Hindlimb muscle (tissue), 1 donor: ENCODE results near the gene RFPL4AL1. TPM values are rescaled to one million over a fixed set of nuclear protein-coding genes. Genes with fewer than 3 reads are reported as not detected.
"Not testable (repeated sequence)": the region's sequence is repeated elsewhere in the genome, so short reads cannot be mapped to it uniquely, and the experiment has no call there.

ENCODE experiments used
- DNase-seq: peaks from one replicate; pipeline ENCODE4 v3.0.0-alpha.2; 2013
- polyA plus RNA-seq: library from polyadenylated mRNA; unstranded; fragments of 120-200 nt; gene quantifications from one replicate; pipeline ENCODE4 v1.2.1, GENCODE V29; 2013; ENCODE audit not compliant: insufficient read length

The RFPL4AL1 gene
- not detected for polyA plus RNA-seq

DNA sequence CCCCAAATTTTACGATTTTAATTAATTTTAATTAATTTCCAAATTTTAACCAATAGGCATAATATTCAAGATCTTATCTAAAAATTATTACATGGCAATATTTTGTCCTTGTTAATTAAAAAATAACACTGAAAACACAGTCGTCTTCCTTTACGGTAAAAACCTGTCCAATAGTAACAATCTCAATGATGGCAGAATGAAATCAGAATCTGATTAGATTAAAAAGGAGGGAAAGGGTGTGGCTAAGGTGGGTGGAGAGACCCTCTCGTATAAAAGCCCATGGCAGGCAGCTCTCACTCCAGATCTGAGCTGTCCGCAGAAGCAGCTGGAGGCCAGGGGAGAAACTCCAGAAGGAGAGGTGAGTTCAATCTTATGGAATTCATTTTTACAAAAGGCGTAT, at the start of gene RFPL4AL1:
Gene RFPL4AL1 (plus strand): TSS at position 301 of the 400 bp plus-strand sequence. CDS start 2,687 bp downstream, outside the sequence.
- DNase-seq, result not testable (repeated sequence)

DNA sequence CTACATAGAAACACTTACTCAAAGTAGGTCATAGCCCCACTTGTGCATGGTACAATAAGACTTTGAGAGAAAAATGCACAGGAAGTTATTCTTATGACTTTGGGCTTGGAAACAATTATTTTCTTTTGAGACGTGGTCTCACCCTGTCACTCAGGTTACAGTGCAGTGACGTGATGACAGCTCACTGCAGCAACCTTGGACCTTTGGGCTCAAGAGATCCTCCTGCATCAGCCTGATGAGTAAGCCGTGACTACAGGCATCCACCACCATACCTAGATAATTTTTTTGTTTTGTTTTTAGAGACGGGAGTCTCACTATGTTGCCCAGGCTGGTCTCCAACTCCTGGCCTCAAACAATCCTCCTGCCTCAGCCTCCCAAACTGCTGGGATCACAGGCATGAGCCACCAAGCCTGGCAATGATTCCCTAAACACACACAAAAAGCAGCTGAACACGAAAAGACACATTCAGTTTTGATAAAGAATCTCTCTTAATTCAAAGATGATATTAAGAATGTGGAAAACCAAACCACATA, 48.6 kb upstream of the RFPL4AL1 start:
- DNase-seq, result no peak

DNA sequence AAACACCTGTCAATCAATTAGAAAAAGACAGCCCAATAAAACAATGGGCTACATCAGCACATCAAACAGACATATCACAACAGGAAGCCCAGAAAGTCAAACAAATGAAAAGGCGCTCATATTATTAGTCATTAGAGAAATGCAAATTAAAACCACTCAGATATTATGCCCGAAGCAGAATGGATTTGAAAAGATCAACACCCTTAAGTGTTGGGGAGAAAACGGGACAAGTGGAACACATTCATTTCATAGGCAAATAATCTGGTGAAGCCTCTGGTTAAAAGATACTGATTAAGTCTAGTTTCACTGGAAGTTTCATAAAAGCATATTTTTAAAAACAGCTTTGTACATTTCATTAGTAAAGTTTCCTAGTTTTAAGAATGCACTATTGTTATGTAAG, 48.1 kb upstream of the RFPL4AL1 start:
- DNase-seq, result no peak

DNA sequence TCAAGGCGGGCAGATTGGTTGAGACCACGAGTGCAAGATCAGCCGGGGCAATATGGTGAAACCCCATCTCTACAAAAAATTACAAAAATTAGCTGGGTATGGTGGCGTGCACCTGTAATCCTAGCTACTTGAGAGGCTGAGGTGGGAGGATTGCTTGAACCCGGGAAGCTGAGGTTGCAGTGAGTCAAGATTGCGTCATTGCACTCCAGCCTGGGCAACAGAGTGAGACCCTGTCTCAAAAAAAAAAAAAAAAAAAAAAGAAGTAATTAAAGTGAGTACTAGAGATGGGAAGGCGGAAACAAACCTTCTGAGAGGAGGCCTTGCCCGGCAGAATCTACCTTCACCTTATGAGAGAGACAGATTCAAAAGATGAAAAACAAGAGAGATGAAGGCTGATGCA, 45.4 kb upstream of the RFPL4AL1 start:
- DNase-seq, result no peak

DNA sequence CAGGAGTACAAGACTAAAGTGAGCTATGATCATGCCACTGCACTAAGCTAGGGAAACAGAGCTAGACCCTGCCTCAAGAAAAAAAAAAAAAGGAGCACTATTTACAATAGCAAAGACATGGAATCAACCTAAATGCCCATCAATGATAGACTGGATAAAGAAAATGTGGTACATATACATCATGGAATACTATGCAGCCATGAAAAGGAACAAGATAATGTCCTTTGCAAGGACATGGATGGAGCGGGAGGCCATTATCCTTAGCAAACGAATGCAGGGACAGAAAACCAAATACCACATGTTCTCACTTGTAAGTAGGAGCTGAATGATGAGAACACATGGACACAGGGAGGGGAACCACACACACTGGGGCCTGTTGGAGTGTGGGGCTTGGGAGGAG, 38.5 kb upstream of the RFPL4AL1 start:
- not testable (repeated sequence) for DNase-seq

DNA sequence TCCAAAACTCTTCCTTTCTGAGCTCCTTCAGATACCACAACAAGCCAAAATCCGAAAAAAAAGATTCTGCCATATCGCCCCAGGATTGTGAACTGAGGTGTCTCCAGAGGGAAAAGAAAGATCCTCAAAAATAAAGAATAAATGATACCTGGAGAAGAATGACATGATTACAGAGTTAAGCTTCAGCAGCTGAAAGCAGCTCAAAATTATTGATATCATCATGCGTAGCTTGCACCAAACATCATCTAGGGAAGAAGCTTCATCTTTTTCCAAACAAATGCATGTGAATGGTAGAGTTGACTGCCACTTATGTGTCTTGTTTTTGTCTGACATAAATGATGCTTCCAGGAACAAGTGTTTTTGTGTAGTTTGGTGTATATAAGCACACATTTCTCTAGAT, 30.6 kb upstream of the RFPL4AL1 start, which contains the start of gene NLRP9:
Gene NLRP9 (minus strand): TSS at position 101 of the 400 bp plus-strand sequence. CDS start 28 bp downstream, at position 73.
- no peak for DNase-seq

DNA sequence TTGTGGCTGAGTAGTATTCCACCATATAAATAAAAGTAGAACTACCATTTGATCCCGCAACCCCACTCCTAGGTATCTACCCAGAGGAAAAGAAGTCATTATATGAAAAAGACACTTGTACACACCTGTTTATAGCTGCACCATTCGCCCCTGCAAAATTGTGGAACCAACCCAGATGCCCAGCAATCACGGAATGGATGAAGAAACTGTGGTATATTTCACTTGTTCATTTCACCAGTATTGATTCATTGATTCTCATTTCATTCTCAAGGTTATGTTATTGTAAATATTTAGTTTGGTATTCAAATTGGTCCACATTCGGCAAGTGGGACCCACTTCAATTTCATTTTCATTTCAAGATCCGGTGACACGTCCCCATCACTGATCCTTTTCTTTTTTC, 18.2 kb upstream of the RFPL4AL1 start:
- DNase-seq, result no peak

DNA sequence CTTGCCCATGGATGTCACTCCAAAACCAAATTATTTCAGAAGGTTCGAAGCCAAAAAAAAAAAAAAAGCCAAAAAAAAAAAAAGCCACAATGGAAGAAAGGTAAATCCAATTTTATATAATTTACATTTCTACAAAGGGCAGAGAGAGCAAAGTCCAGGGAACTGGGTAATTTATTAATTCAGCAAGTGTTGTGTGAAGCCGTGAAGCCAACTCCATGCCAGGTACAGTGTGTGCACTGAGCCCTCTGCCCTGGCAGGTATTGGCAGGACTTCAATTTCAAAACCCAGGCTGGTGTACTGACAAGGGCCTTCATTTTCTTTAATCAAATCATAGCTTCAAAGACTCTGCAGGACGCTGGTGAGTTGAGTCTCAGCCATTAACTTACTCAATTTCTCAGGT, 15.5 kb upstream of the RFPL4AL1 start:
- DNase-seq, result no peak

DNA sequence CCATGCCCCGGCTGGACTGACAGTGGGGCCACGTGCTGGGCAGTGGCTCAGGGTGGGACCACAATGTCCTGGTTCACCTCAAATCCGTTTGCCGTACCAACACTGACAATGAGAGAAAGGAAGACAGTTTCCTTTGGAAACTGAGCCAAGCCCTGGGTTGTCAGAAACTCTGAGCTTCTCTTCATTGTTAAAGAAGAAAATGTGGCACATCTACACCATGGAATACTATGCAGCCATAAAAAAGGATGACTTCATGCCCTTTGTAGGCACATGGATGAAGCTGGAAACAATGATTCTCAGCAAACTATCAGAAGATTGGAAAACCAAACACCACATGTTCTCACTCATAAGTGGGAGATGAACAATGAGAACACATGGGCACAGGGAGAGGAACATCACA, 12.1 kb upstream of the RFPL4AL1 start:
- DNase-seq, result not testable (repeated sequence)

DNA sequence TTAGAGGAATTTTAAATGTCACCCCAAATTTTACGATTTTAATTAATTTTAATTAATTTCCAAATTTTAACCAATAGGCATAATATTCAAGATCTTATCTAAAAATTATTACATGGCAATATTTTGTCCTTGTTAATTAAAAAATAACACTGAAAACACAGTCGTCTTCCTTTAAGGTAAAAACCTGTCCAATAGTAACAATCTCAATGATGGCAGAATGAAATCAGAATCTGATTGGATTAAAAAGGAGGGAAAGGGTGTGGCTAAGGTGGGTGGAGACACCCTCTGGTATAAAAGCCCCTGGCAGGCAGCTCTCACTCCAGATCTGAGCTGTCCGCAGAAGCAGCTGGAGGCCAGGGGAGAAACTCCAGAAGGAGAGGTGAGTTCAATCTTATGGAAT, 10.1 kb upstream of the RFPL4AL1 start, which contains the start of gene RFPL4A:
Gene RFPL4A (plus strand): TSS at position 301 of the 400 bp plus-strand sequence. CDS start 2,704 bp downstream, outside the sequence.
- not testable (repeated sequence) for DNase-seq

DNA sequence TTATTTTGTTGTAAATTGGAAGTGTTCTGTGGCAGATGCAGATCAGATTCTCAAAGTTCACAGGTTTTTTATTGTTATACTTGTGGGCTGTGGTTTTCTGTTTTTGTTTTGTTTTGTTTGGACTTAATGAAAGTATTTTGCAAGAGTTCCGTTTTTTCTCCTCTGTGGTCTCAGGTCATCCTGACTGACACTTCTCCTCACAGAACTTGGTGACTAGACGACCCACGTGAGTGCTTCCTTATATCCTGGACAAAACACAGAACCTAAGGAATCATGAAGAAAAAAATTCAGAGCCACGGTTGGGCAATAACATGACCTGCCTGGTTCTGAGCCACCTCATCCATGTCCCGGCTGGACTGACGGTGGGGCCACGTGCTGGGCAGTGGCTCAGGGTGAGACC, 2.5 kb upstream of the RFPL4AL1 start:
- DNase-seq, result no peak

DNA sequence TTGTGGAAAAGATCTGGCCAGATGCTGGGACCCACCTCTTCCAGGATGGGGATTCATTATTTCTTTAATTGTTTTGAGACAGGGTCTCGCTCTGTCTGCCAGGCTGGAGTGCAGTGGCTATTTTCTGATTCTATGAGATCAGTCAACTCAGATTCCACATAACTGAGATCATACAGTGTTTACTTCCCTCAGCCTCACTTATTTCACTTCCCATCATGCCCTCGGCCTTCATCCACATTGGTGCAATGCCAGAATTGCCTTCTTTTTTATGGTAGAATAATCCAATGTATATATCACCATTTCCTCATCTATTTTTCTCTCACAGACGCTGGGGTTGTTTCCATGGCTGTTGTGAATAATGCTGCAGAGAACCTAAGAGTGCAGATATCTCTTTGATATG, 714 bp downstream of the RFPL4AL1 start:
- not testable (repeated sequence) for DNase-seq

DNA sequence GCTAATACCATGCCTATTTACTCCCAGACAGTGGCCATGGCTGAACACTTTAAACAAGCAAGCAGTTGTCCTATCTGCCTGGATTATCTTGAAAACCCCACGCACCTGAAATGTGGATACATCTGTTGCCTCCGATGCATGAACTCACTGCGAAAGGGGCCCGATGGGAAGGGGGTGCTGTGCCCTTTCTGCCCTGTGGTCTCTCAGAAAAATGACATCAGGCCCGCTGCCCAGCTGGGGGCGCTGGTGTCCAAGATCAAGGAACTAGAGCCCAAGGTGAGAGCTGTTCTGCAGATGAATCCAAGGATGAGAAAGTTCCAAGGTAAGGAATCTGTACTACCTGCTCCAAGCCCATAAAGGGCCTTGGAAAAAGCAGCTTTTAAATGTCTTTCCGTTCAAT, 8.6 kb downstream of the RFPL4AL1 start:
- DNase-seq, result no peak

DNA sequence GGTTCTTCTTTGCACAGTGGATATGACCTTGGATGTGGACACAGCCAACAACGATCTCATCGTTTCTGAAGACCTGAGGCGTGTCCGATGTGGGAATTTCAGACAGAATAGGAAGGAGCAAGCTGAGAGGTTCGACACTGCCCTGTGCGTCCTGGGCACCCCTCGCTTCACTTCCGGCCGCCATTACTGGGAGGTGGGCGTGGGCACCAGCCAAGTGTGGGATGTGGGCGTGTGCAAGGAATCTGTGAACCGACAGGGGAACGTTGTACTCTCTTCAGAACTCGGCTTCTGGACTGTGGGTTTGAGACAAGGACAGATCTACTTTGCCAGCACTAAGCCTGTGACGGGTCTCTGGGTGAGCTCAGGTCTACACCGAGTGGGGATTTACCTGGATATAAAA, 9.4 kb downstream of the RFPL4AL1 start:
- DNase-seq, result no peak

DNA sequence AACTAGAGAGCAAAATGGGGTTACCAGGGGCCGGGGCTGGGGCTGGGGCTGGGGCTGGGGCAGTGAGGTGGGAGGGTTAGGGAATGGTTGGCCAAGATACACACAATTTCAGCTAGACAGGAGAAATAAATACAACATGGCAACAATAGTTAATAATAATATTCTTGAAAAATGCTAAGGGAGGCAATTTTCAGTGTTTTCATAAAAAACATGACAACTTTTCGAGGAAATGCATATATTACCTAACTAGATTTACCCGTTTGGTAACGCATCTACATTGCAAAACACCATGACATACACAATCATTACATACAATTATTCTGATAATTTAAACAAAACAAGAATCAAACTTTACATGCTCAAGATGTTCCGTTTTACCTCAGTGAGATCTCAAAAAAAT, 12.2 kb downstream of the RFPL4AL1 start:
- DNase-seq, result no peak

DNA sequence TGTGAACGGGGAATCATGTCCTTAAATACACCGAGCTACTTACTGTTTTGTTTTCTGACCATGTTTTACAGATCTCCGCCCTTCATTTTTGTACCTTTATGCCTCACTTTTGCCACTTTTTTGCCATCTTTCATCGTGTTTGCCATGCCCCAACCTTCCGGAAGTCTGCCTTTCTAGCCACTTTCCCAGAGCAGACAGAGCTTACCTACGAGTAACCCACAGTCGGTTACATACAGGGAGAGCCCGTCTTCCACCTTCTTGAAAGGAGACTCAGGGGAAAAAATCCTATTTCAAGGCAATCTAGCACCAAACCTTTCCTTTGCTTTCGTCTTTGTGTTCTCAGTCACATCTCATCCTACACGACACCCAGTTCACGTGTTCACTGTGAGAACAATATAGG, 26.1 kb downstream of the RFPL4AL1 start:
- no peak for DNase-seq

DNA sequence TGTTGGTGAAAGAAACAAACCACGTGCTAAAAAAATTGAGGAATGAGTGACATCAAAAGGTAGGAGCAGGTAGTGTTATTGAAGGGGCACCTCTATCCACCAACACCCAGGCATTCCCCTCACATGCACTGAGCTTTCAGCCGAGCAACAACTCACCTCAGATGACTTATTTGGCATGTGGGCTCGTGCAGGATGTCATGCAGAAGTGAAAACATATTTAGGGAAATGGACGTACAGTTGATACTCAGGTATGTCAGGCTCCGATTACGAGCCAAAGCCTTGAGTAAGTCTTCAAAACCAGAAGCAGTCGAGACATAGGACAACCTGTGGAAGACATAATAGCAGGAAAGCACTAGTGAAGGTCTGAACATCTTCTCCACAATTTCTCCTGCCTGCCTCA, 32.5 kb downstream of the RFPL4AL1 start:
- DNase-seq, result no peak

DNA sequence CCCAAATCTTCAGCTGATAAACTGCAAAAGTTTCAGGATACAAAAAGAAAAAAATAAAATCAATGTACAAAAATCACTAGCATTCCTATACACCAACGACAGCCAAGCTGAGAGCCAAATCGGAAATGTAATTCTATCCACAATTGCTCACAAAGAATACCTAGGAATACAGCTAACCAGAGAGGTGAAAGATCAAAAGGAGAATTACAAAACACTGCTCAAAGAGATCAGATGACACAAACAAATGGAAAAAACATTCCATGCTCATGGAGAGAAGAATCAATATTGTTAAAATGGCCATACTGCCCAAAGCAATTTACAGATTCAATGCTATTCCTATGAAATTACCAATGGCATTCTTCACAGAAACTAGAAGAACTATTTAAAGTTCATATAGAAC, 33.4 kb downstream of the RFPL4AL1 start:
- no peak for DNase-seq

DNA sequence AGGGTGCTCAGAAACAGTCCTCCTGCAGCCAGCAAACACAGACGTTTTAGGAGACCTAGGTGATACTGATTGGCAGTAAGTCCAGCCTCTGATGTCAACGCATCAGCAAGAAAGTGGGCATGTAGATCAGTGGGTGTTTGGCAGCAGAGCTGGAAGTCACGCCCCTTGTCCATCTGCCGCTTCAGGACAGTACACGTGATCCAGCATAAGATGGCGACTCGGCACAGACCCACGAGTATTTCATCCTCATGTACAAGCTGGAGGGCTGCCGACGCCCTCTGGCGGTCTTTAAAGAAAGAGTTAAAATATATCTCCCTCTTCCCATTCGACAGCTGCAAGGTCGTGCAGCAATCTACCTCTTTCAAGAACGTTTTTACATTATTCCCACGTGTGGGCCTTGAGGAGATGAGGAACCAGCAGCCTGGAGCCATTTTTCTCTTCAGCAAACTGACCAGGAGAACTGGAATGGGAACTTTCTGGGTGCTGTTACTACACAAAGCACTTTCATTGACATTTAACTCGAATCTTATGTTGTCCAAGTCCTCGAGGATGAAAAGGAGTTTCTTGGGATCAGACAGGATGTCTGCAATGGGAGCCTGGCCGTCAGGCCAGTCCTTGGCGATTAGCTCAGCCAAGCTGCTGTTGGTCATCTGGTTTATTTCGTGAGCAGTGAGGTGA, 40.6 kb downstream of the RFPL4AL1 start:
- DNase-seq, result peak; percentile 10

DNA sequence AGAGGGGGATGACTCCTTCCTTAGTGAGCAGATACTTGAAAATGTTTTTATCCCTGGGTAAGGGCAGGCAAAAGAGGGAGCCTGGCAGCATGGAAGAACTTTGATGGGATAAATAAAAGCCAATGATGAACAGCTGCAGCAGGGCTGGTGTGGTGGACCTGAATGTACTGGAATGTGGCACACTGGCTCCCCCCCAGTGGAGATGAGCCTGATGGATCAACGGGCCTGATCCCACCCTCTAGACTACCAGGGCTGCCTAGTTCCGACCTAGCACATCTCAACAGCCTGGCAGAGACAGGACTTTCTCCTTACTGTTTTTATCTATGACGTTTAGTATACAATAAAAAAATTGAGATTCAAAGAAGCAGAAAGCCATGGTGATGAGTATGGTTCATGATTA, 42.4 kb downstream of the RFPL4AL1 start:
- DNase-seq, result no peak

DNA sequence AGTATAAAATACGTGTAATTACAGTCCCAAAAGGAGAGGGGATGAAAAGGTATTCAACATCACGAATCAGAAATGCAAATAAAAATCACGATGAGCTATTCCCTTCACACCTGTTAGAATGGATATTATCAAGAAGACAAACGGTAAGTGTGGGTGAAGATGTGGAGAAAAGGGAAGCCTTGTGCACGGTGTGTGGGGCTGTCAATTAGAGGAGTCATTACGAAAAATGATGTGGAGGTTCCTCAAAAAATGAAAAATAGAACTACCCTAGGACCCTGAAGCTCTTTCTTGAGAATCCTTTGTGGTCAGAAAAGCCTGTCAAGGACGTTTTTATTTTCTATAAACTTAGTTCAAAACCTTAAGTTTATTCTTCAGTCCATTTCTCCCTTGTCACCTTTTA, 43.5 kb downstream of the RFPL4AL1 start:
- DNase-seq, result no peak

DNA sequence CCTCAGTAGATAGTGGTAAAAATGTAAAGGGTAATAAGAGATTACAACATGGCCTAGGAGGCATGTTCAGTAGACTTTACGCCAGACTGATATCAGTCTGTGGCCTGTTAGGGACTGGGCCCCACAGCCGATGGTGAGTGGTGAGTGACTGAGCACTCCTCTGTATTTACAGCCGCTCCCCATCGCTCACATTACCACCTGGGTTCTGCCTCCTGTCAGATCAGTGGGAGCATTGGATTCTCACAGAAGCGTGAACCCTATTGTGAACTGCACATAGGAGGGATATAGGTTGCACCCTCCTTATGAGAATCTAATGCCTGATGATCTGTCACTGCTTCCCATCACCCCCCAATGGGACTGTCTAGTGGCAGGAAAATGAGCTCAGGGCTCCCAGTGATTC, 45.0 kb downstream of the RFPL4AL1 start:
- DNase-seq, result no peak

DNA sequence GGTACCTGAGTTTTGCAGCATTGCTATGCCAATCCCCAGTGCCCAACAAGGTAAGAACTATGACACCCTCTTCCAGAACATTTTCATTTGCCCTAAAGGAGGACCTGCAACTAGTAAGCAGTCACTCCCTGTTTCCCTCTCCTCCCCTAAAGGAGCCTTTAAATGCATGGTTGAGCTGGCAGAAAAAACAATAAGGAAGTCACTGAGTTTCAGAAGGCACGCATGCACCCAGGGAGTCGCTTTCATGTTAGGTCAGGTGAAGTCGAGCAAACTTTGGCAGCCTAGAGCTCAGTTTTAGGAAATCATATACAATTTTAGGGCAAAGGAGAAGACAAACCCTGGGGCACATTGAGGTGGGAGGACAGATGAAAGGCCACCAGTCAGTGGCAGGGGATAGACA, 51.1 kb downstream of the RFPL4AL1 start:
- no peak for DNase-seq
